Retinal pigment epithelial cell (primary cell): Measurements from ENCODE around the gene WDR45B.

Experiments
- DNase-seq: peaks from one replicate; pipeline ENCODE4 v3.0.0-alpha.2; 2010; ENCODE audit warnings: low read depth
- H3K4me3 ChIP-seq: 2 replicates; pipeline ENCODE4 v1.5.1; 2011; ENCODE audit warnings: mild to moderate bottlenecking, low read length, control low read depth, moderate library complexity
- TF ChIP-seq, protein P1 (sequence below): conservative IDR thresholded peaks from 2 replicates; pipeline ENCODE4 v1.5.1; 2011; ENCODE audit warnings: low read depth, low read length, control low read depth, inconsistent platforms

WDR45B gene

DNA sequence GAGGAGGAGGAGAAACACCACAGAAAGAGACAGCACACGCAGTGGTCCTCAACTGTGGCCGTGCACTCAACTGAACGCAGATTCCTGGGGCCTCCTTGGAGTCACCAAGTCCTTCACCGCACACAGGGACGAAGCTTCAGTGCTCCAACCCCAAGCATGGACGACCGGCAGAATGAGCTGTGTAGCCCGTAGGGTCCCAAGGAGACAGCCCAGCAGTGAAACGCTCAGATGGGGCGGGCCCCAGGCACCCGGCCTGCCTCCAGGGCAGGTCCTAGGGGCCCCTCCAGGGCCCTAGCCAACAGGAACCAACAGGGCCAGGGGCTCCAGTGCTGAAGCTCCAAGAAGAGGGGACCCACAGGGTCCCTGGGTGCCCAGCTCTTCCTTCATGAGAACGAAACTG, 37.0 kb upstream of the WDR45B start:
- TF ChIP-seq, protein P1, sequence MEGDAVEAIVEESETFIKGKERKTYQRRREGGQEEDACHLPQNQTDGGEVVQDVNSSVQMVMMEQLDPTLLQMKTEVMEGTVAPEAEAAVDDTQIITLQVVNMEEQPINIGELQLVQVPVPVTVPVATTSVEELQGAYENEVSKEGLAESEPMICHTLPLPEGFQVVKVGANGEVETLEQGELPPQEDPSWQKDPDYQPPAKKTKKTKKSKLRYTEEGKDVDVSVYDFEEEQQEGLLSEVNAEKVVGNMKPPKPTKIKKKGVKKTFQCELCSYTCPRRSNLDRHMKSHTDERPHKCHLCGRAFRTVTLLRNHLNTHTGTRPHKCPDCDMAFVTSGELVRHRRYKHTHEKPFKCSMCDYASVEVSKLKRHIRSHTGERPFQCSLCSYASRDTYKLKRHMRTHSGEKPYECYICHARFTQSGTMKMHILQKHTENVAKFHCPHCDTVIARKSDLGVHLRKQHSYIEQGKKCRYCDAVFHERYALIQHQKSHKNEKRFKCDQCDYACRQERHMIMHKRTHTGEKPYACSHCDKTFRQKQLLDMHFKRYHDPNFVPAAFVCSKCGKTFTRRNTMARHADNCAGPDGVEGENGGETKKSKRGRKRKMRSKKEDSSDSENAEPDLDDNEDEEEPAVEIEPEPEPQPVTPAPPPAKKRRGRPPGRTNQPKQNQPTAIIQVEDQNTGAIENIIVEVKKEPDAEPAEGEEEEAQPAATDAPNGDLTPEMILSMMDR, result no peak
- no peak overlapping the region for H3K4me3 ChIP-seq
- no peak for DNase-seq

DNA sequence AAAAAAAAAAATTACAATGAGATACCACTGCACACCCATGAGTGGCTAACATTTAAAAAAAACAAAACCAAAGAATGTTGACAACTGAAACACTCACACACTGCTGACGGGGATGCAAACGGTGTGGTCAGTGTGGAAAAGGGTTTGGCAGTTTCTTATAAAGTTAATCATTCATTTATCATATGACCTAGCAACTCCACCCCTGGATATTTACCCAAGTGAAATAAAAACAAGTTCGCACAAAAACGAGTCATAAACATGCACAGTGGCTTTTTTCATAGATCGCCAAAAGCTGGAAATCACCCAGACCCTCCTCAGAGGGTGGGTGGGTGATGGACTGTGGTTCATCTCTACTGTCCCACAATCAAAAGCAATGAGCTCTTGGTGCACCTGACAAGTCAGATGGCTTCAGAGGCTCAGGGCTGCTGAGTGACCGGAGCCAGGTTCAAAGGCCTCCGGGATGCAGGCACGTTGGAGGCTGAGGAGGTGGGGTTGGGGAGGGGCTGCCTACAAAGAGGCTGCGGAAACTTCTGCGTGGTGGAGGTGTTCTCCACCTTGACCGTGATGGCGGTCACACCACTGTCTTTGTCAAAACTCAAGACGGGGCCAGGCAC, 36.1 kb upstream of the WDR45B start:
- DNase-seq, result no peak
- TF ChIP-seq, protein P1, result no peak
- no peak overlapping the region for H3K4me3 ChIP-seq

DNA sequence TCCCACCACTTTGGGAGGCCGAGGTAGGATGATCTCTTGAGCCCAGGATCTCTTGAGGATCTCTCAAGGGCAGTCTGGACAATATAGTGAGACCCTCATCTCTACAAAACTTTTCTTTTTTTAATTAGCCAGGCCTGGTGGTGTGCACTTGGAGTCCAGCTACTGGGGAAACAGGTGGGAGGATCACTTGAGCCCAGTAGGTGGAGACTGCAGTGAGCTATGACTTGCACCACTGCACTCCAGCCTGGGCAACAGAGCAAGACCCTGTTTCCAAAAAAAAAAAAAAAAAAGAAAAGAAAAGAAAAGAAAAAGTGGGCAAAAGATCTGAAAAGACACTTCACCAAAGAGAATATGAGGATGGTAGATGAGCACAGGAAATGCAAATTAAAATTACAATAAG, 35.3 kb upstream of the WDR45B start:
- TF ChIP-seq, protein P1, result no peak
- no peak overlapping the region for H3K4me3 ChIP-seq
- no peak for DNase-seq

DNA sequence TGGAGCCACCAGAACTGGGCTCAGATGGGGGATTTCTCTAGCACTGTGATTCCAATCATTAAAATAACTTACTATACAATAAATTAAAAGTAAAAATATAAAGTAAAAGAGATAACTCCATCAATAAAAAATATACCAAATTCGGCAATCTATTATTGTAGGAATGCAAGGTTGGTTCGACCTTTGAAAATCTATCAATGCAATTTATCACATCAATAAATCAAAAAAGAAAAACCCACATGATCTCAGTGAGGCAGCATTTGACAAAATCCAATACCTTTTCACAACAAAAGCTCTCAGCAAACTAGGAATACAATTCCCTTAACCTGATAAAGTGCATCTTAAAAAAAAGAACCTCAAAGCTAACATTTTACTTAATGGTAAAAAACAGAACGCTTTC, 33.3 kb upstream of the WDR45B start:
- TF ChIP-seq, protein P1, result no peak
- H3K4me3 ChIP-seq, result no peak overlapping the region
- DNase-seq, result no peak

DNA sequence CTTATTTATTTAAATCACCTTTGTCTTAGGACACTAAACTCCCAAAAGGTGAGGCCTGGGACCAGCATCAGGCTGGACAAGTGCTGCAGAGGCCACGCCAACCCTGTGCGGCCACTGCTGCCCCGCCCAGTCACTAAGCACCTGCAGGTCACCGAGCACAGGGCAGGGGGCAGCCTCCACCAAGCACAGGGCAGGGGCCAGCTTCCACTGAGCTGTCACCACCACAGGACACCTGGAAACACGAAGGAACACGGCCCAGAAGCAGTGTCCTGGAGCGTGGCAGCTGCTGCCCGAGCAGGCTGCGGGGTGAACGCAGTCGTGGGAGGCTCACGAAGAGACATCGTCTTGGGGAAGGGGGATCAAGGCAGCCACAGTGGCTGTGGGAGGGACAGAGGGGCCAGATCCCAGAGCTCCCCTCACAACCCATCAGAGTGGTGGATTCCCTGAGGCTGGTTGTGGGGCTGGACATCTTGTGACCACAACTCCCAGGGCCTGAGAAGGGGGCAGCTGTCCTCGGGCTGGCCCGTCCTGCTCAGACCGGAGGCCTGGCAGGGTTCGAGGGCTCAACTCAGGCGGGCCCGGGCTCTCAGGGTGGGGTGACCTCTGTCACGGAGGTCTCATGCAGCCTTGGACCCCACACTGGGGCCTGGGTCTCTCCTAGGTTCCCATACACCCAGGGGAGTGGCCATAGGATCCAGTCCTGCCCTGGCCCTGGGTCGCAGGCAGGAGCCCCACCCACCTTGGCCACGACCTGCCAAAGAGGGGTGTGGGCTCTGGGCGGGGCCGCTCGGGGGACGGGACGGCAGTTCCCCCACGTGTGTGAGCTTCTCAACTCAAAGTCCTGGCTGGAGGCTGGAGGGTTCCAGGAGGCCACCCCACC, 31.6 kb upstream of the WDR45B start:
- no peak for DNase-seq
- TF ChIP-seq, protein P1, result no peak
- no peak overlapping the region for H3K4me3 ChIP-seq

DNA sequence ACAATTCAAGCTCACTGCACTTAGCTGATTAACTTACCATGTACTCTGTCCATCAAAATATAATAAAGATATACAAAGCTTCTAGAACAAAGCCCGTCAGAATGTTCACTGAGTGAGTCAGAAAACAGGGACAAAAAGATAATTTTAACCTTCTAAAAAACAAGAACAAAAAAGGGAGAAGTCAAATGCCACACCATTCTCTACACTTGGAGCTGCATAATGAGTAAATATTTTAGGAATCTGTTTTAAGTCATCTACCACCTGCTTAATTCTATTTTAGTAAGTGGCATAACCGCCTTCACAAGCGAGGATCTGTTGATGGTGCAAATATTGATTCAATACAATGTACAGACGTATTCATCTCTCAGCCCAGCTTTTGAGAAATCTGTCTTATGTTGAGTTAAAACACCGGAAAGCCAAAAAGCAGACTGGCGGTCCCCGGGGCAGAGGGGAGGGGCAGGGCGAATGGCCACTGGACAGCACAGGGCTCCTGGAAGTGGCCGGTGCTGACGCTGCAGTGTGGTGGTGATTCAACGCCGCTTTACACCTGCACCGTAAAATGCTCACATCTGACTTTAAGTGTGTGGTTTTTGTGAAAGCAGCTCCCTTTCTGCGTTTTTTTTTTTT, 30.1 kb upstream of the WDR45B start:
- no peak overlapping the region for H3K4me3 ChIP-seq
- TF ChIP-seq, protein P1, result no peak
- DNase-seq, result no peak
